22Rv1 (cell line): Measurements from ENCODE around the gene TMBIM6.
"Not testable (repeated sequence)": the region's sequence is repeated elsewhere in the genome, so short reads cannot be mapped to it uniquely, and the experiment has no call there.

Experiments
- H3K27ac ChIP-seq: fragments of 450-650 bp; 2 replicates; pipeline ENCODE4 v1.5.1; 2017
- ZFX ChIP-seq: fragments of 450-650 bp; IDR thresholded peaks from 2 replicates; pipeline ENCODE4 v1.6.1; 2017; ENCODE audit warnings: antibody characterized with exemption, borderline replicate concordance
- TF ChIP-seq, protein P1 (sequence below): fragments of 450-650 bp; IDR thresholded peaks from 2 replicates; pipeline ENCODE4 v1.5.1; 2017; ENCODE audit warnings: mild to moderate bottlenecking

TMBIM6 gene

DNA sequence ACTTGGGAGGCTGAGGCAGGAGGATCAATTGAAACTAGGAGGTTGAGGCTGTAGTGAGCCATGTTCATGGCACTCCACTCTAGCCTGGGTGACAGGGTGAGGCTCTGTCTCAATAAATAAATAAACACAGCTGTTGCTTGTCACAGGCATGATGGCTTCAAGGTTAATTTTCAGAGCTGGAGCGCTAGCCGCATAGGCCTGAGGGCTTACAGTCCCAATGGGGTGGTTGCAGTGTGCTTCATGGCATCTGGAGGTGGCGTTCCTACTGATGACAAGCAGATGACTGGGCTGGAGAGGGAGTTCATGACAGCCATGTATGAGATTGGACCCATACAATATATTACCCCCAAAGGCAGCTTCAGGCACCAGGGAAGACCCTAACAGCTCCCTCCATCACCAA, 32.5 kb upstream of the TMBIM6 start:
- TF ChIP-seq, protein P1, sequence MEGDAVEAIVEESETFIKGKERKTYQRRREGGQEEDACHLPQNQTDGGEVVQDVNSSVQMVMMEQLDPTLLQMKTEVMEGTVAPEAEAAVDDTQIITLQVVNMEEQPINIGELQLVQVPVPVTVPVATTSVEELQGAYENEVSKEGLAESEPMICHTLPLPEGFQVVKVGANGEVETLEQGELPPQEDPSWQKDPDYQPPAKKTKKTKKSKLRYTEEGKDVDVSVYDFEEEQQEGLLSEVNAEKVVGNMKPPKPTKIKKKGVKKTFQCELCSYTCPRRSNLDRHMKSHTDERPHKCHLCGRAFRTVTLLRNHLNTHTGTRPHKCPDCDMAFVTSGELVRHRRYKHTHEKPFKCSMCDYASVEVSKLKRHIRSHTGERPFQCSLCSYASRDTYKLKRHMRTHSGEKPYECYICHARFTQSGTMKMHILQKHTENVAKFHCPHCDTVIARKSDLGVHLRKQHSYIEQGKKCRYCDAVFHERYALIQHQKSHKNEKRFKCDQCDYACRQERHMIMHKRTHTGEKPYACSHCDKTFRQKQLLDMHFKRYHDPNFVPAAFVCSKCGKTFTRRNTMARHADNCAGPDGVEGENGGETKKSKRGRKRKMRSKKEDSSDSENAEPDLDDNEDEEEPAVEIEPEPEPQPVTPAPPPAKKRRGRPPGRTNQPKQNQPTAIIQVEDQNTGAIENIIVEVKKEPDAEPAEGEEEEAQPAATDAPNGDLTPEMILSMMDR = no peak
- no peak overlapping the region for H3K27ac ChIP-seq

GRCh38 chr12:49713952-49714351, 27.4 kb upstream of the TMBIM6 start:
- H3K27ac ChIP-seq = not testable (repeated sequence)

- TF ChIP-seq, protein P1 = no peak
- no peak for TF ChIP-seq ZFX
- no peak overlapping the region for H3K27ac ChIP-seq
Observed at GRCh38 chr12:49716553-49716952, 24.8 kb upstream of the TMBIM6 start.

DNA sequence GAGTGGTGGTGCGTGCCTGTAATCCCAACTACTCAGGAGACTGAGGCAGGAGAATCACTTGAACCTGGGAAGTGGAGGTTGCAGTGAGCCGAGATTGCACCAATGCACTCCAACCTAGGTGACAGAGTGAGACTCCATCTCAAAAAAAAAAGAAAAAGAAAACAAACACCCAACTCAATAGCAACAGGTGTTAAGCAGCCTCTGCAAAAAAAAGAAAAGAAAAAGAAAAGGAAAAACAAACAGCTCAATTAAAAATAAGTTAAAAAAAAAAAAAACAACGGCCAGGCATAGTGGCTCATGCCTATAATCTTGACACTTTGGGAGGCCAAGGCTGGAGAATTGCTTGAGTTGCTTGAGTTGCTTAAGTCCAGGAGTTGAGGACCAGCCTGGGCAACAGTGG, 23.6 kb upstream of the TMBIM6 start:
- not testable (repeated sequence) for H3K27ac ChIP-seq

- no peak for TF ChIP-seq ZFX
- TF ChIP-seq, protein P1 = peak; percentile 27
- no peak overlapping the region for H3K27ac ChIP-seq
Observed at GRCh38 chr12:49720214-49720613, 21.1 kb upstream of the TMBIM6 start.

GRCh38 chr12:49721355-49721754, 20.0 kb upstream of the TMBIM6 start:
- H3K27ac ChIP-seq = not testable (repeated sequence)

DNA sequence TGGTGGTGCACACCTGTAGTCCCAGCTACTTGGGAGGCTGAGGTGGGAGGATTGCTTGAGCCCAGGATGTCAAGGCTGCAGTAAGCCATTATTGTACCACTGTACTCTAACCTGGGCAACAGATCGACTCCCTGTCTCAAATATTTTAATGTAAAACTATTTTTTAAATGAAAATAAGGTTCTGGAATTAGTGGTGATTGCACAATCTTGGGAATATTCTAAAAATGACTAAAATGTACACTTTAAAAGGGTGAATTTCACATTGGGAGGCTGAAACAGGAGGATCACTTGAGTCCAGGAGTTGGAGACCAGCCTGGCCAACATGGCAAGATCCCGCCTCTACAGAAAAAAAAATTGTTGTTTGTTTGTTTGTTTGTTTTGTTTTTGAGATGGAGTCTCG, 12.9 kb upstream of the TMBIM6 start:
- TF ChIP-seq, protein P1 = no peak
- no peak for TF ChIP-seq ZFX
- H3K27ac ChIP-seq = no peak overlapping the region

DNA sequence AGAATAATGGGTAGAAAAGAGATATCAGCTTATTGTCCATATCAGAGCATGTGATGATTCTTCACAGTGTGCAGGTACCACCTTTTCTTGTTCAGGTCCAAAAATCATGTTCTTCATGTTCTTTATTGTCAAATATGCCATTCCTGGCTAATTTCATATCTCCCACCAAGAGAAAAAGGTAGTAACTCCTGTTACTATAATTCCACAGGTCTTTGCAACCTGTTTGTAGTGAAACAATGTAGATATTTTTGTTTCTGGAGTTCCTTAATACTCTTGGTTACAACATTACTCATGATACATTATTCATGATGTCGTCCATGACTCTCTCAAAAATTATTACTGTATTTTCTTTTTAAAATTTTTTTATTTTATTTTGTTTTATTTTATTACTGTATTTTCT, 11.3 kb upstream of the TMBIM6 start:
- TF ChIP-seq ZFX = no peak
- TF ChIP-seq, protein P1 = no peak

GRCh38 chr12:49730568-49731101, 10.7 kb upstream of the TMBIM6 start:
- no peak for TF ChIP-seq ZFX
- TF ChIP-seq, protein P1 = no peak
- no peak overlapping the region for H3K27ac ChIP-seq

More for the DNA sequence above, 11.3 kb upstream of the TMBIM6 start:
- no peak overlapping the region for H3K27ac ChIP-seq
